NCI-H748 treated with DMSO at 0.1 percent for 48 hours (cell line): Measurements from ENCODE around the gene IMPA2.

ENCODE experiments used
- DNase-seq: peaks from one replicate; lab custom pipeline; 2025; lab: John Stamatoyannopoulos, UW

The IMPA2 gene

DNA sequence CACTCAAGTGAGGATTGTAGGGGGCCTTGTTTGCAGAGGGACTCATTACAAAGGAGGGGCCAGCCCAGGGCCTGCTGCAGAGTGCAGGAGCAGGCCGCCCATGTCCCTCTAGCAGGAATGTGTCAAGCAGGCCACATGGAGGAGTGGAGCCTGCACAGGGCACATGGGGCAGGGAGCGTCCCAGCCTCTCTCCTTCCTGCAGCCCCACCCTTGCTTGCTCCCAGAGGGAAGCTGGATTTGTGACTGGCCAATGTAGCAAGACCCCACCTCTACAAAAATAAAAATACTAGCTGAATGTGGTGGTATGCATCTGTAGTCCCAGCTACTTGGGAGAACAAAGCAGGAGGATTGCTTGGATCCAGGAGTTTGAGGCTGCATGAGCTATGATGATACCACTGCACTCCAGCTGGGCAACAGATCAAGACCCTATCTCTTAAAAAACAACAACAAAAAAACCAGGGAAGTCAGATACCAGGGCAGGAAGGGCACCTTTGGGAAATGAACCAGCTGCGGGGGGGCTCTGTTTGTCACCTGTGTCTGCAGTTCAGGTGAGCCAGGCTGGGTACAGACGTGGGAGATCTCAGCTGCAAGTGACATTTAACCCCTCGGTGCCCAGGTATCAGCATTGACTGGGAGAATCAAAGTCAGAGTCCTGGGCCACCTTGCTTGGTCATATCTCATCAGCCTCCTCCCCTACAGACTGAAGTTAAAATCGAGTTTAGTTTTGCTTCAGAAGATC is 27.7 kb downstream of the IMPA2 start:
- no peak for DNase-seq

DNA sequence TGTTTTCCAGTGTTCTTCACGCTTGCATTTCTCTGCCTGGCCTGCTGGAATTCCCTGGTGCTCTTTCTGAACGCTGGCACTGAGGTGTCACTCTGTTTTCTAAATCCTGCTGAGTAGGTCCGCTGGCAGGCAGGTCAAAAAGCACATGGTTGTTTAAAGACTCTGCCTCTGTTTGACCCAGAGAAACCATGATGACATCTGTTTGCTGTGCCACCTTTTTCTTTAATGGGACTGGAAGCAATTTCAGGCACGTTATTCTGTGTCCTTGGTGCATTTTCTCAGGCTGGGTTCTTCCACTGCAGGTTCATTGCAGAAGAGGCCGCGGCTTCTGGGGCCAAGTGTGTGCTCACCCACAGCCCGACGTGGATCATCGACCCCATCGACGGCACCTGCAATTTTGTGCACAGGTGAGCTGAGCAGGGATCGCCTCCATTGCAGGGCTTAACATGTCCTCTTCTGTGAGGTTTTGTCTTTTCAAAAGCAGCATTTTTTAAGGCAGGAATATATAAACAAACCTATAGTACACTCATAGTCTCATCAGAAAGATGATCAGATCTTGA is 28.4 kb downstream of the IMPA2 start:
- DNase-seq, result no peak

DNA sequence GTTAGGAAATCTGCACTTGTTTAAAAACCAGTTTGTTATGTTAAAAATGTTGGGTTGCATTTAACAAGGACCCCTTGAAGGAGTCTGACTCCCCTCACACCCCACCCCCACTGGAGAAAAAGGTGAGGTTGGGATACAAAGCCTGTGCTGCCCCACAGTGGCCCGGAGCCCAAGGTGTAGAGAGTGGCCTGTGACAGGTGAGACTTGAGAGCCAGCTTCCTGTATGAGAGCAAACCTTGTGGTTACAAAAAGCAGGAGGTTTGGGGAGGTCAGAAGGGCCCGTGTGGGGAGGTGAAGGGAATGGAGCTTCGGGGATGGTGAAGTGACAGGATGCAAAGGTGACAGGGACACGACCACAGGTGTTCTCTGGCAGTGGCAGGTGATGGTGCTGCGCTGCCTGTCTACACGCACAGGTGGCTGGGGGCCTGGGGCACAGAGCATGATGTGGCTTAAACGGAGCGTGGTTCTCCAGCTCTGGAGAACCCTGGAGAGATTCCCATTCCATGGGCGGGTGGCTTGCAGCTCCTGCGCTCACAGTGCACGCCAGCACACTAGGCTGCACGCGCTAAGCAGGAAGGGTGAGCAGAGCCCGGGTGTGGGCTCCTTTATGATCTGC is 29.0 kb downstream of the IMPA2 start:
- DNase-seq, result no peak

GRCh38 chr18:12011199-12011956 is 30.1 kb downstream of the IMPA2 start:
- no peak for DNase-seq

GRCh38 chr18:12011957-12012549 is 30.7 kb downstream of the IMPA2 start:
- DNase-seq, result no peak

DNA sequence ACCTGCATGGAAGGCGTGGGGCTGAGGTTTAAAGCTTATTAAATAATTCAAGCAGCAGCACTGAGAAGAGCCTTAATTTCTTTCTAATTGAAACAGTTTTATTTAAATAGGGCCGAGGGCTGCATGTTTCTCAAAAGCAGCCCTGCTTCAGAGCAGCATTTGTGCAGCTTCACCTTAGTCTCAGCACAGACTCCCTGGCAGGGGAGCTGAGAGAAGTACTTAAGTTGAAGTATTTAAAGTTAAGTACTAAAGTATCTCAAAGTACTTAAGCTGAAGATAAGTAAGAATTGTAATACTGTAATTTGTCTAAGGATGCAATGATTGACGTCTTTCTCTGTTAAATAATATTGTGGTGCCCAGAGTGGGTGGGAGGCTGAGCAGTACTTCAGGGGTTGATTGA is 31.4 kb downstream of the IMPA2 start:
- DNase-seq, result no peak

GRCh38 chr18:12013186-12013916 is 32.0 kb downstream of the IMPA2 start:
- DNase-seq, result no peak

DNA sequence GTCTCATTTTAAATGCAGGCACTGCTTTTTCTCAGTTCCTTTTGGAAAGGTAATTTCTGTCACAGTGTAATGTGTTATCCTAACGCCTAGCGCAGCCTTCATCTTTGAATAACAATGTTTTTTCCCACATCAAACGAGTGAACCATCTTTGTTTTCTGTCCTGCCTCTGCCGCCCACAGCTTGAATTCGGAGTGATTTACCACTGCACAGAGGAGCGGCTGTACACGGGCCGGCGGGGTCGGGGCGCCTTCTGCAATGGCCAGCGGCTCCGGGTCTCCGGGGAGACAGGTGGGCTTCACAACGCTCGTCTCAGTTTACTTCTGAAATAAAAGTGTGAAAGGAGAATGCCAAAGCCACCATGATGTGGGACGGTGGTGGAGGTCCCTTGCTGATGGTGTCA is 32.8 kb downstream of the IMPA2 start:
- DNase-seq, result no peak

DNA sequence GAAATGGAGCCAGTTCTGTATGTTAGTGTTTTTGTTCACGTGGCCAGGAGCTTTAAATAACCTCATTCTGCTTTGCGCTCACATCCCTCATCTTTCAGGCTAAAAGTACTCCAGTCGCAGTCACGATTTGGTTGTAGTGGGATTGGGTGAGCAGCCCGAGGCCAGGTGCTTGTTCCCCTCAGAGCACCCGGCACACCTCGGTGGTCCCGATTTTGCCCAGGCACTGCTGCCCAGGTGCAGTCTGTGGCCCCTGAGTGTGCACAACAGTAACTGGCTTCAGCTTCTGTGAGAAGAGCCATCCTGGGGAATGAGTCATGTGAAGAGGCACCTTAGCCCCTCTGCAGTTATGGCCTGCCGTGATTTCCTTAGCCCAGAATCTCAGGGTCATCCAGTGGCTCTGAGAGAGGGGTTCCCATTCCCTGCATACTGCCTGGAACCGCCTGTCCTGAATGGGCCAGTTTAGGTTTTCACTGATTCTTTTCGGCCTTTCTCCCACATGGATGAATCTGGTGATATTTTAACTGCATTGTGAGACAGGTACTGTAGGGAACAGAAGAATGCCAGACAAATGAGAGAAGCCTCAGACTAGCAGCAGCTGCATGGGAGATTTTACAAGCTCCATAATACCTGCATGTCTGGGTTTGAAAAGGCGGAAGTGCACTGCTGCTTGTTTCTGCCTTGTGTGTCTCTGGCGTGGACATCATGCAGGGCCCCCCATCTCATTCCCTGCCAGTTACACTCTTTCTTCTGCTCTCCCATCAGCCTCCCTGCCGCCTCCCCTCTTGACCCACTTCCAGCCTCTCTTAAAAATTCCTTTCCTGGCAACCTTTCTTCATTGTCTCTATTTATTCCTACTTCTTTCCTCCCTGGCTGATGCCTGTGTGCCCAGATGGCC is 33.5 kb downstream of the IMPA2 start:
- DNase-seq, result no peak

DNA sequence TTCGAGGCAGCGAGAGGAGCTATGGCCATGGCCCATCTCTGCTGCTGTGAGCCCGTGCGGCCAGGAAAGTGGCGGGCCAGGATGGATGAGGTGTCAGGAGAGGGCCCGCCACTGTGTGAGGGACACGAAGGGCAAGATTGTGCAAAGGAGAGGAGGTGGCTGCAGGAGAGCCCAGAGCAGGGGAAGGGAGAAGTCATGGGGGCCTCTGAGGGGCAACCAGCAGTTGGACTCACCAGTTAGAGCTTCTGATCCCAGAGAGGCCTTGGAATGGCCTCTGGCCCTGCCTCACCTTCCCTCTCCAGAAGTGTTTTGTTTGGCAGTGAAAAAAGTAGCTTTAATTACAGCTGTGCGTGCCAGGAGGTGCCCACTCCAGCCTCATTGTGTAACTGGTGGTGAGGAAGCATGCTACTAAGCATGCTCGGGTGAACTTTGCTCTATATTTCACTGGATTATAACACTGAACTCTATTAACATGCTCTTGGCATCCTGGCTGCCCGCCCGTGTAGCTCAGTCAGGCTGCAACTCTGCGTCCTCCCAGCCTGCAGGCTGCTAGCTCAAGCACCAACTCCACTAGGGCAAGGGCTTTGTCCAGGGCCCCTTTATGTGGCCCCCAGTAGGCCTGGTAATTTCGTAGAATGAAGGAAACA is 34.2 kb downstream of the IMPA2 start:
- no peak for DNase-seq

DNA sequence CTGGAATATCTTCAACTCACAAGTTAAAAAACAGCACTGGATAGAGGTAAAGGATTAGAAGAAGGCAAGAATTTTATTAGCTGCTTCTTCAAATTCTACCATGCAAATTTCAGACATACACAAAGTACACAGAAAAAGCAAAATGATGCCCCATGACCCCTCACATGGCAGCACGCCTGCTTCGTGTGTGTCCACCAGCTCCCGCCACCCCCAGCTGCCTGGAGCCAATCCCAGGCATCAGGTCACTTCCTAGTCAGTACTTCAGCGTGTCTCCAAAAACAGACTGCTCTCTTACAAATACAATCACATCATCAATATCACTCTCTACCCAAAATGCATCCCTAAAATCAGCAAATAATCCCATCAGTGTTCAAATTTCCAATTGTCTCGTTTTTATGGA is 35.8 kb downstream of the IMPA2 start:
- DNase-seq, result no peak

DNA sequence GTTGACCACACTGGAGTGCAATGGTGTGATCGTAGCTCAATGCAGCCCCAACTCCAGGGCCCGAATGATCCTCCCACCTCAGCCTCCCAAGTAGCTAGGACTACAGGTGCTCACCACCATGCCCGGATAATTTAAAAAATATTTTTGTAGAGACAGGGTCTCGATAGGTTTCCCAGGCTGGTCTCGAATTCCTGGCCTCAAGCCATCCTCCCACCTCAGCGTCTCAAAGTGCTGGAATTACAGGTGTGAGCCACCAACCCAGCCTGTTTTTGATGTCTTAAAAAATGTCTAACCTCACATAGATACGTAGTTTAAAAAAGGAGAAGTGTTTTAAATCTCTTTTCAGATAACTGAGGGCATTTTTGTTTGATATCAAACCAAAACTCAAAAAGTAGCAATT is 37.6 kb downstream of the IMPA2 start:
- no peak for DNase-seq

DNA sequence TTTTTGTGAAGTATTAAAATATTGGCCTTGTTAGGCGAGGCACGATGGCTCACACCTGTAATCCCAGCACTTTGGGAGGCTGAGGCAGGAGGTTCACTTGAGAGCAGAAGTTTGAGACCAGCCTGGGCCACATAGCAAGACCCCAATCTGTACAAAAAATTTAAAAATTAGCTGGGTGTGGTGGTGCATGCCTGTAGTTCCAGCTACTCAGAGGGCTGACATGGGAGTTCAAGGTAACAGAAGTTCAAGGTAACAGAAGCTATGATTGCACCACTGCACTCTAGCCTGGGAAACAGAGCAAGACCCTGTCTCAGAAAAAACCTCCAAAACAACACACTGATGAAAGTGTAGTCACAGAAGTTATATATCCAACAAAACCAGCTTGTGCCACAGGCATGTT is 39.8 kb downstream of the IMPA2 start:
- no peak for DNase-seq

DNA sequence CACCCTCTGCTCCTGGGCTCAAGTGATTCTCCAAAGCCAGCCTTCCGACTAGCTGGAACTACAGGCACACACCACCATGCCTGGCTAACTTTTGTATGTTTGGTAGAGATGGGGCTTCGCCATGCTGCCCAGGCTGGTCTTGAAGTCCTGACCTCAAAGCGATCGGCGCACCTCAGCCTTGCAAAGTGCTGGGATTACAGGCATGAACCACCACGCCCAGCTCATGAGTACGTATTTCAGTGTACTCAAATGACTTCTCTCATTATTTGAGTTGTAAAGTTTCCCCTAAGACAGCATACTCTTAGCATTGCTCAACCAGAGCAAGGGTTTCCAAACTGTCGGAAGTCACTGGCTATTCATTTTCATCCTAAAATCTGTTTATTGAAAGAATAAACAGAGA is 40.3 kb downstream of the IMPA2 start:
- DNase-seq, result no peak

DNA sequence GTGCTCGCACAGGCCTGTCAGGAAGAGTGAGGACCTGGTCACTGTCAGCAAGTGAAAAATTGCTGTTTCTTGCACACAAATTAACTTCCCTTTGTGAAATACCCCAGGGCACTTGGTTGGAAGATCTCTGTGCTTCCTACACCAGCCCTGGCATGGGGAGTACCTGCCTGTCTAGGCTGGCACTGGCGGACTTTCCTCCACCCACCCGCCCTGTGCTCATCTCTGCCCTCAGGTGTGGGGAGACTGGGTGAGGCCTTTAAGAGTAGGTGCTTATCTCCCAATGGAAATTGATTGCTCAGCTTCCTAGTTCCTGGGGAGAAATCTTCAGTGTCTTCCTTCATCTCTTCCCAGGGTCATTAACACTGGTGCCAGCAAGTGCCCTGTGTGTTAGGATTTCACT is 42.1 kb downstream of the IMPA2 start:
- no peak for DNase-seq

DNA sequence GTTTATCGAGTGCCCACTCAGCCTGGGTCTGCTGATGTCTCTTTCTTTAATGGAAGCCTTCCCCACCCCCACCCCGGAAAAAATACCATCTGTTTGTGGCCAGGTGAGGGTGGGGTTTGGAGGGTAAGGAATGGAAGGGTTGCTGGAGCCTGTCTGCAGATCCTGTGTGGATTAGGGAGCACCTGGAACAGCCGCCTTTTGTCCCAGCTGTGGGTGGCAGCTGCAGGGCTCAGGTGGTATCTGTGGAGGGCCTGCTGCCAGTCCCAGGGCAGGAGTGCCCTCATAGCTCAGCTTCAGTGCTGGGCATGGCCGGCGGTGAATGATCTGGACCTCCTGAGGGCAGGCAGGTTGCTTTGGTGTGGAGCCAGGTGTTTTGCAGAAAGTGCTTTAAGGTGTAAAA is 45.3 kb downstream of the IMPA2 start:
- no peak for DNase-seq

DNA sequence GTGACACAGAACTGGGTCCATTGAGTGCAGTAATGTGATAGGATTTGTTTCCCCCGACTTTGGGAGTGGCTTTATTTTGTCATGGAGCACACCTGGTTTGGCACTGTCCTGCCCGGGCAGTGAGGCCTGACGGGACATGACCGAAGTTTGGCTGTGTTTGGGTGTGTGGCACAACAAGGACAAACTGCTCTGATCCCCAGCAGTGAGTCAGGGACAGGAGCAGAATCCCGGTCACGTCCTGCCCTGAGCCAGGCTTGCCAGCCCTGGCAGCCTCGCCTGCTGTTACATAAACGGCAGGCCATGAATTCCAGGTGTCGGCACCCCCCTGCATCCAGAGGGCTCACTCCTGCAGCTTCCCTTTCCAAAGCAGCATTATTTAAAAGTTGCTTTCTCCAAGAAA is 45.7 kb downstream of the IMPA2 start:
- no peak for DNase-seq

DNA sequence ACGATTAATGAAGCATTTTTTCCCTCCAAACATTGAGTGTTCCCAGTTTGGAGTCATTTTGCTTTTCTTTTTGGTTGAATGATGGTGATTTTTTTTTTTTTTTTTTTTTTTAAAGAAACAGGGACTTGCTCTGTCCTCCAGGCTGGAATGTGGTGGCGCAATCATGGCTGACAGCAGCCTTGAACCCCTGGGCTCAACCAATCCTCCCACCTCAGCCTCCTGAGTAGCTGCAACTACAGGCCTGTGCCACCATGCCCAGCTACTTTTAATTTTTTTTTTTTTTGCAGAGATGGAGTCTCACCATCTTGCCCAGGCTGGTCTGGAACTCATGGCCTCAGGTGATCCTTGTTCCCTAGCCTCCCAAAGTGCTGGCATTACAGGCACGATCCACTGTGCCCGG is 46.2 kb downstream of the IMPA2 start:
- DNase-seq, result no peak

GRCh38 chr18:12028040-12028628 is 46.8 kb downstream of the IMPA2 start:
- DNase-seq, result no peak

DNA sequence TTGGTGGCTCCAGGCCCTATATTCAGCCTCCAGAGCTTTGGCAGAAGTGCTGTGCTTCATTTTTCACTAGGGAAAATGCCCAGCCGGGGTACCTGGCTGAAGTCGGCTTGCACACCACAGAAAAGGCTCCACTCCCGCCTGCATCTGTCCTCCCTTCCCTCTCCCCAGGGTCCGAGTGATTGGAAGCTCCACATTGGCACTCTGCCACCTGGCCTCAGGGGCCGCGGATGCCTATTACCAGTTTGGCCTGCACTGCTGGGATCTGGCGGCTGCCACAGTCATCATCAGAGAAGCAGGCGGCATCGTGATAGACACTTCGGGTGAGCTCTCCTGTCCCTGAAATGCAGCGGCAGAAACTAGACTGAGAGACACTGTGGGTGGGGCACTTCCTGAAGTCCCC is 47.4 kb downstream of the IMPA2 start:
- DNase-seq, result no peak
